PFSK-1 (cell line): ENCODE measurements around the gene PCP2.

Experiments
- FOXP2 ChIP-seq: optimal IDR thresholded peaks from 2 replicates; pipeline ENCODE3; 2011; ENCODE audit warnings: borderline replicate concordance, control low read depth, inconsistent platforms; ENCODE audit not compliant: insufficient read depth; ENCODE audit errors: extremely low read length, extremely low read depth
- POLR2AphosphoS5 ChIP-seq: IDR thresholded peaks from 2 replicates; pipeline ENCODE4 v1.6.1; 2012; ENCODE audit warnings: low read depth, mild to moderate bottlenecking, control low read depth, low read length, moderate library complexity
- SIN3A ChIP-seq: IDR thresholded peaks from 2 replicates; pipeline ENCODE4 v1.6.1; 2012; ENCODE audit warnings: mild to moderate bottlenecking, low read length, moderate library complexity, borderline replicate concordance; ENCODE audit not compliant: insufficient read depth
- TAF1 ChIP-seq: IDR thresholded peaks from 2 replicates; pipeline ENCODE4 v1.6.1; 2012; ENCODE audit warnings: low read length, control low read depth, borderline replicate concordance; ENCODE audit not compliant: insufficient read depth
- TF ChIP-seq, protein P1 (sequence below), 2 experiments: IDR thresholded peaks; 2 replicates each; pipeline versions ENCODE4 v1.6.1 to v1.8.0; 2011 to 2012; ENCODE audit warnings: low read depth in 2 of 2, low read length in 2 of 2, control low read depth in 1 of 2, inconsistent platforms in 1 of 2, mild to moderate bottlenecking in 1 of 2, moderate library complexity in 1 of 2; ENCODE audit not compliant: insufficient read depth in 1 of 2

The PCP2 gene

DNA sequence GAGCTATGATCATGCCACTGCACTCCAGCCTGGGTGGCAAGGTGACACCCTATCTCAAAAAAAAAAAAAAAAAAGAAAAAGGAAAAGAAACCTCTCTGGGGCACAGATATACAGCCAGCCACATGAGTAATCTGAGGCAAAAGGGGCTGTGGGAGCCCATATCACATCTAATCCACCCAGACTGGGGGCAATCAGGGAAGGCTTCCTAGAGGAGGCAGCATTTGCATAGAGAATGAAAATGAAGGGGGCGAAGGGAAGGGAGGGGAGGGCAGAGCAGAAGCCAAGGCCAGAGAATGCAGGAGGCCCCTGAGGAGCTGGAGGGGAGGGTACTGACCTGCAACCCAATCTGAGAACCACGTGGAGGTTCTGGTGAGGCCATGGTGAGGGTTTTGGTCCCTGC is 16.6 kb upstream of the PCP2 start:
- TF ChIP-seq POLR2AphosphoS5 = no peak
- TF ChIP-seq FOXP2 = no peak

DNA sequence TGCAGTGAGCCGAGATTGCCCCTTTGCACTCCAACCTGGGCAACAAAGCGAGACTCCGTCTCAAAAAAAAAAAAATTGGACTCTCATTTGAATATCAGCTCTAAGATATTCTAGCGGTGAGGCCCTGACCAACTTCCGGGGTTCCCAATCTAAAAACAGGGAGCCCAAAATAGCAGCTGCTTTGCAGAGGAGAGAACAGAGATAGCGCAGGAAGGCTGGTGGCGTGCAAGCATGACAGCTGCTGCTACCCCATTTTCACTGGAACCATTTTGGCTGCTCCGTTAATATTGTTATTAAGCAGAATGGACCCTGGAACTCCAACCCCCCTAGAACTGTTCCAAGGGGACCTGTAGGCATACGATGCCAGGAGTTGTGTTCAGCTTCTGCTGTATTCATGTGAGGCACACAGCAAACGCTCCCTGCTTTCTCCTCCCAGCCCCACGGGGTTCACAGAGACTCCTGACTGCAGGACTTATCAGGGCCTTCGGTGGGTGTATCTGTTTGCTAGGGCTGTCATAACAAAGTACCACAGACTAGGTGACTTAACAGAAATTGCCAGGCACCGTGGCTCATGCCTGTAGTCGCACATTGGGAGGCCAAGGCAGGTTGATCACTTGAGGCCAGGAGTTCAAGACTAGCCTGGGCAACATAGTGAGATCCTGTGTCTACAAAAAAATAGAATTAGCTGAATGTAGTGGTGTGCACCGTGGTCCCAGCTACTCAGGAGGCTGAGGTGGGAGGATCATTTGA is 14.9 kb upstream of the PCP2 start:
- TF ChIP-seq POLR2AphosphoS5 (no peak), TAF1 (no peak), SIN3A (no peak), FOXP2 (no peak)
- TF ChIP-seq, protein P1, sequence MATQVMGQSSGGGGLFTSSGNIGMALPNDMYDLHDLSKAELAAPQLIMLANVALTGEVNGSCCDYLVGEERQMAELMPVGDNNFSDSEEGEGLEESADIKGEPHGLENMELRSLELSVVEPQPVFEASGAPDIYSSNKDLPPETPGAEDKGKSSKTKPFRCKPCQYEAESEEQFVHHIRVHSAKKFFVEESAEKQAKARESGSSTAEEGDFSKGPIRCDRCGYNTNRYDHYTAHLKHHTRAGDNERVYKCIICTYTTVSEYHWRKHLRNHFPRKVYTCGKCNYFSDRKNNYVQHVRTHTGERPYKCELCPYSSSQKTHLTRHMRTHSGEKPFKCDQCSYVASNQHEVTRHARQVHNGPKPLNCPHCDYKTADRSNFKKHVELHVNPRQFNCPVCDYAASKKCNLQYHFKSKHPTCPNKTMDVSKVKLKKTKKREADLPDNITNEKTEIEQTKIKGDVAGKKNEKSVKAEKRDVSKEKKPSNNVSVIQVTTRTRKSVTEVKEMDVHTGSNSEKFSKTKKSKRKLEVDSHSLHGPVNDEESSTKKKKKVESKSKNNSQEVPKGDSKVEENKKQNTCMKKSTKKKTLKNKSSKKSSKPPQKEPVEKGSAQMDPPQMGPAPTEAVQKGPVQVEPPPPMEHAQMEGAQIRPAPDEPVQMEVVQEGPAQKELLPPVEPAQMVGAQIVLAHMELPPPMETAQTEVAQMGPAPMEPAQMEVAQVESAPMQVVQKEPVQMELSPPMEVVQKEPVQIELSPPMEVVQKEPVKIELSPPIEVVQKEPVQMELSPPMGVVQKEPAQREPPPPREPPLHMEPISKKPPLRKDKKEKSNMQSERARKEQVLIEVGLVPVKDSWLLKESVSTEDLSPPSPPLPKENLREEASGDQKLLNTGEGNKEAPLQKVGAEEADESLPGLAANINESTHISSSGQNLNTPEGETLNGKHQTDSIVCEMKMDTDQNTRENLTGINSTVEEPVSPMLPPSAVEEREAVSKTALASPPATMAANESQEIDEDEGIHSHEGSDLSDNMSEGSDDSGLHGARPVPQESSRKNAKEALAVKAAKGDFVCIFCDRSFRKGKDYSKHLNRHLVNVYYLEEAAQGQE (IDR thresholded peaks at IDR 0.05; ENCODE audit: insufficient read depth in 1 of 2, low read depth in 2 of 2, low read length in 2 of 2) = no peak

DNA sequence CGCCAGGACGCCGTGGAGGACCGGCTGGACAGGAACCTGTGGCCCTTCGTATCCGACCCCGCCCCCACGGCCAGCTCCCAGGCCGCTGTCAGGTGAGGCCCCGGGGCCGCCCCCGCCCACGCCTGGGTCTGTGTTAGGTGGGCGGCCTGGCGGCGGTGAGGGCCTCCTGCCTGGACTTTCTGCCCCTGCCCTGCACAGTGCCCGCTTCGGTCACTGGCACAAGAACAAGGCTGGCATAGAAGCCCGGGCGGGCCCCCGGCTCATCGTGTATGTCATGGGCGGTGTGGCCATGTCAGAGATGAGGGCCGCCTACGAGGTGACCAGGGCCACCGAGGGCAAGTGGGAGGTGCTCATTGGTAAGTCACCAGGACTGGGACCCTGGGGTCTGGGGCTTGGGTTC is 13.6 kb upstream of the PCP2 start:
- no peak for TF ChIP-seq SIN3A
- TF ChIP-seq TAF1 = no peak
- TF ChIP-seq, protein P1 (IDR thresholded peaks at IDR 0.05; ENCODE audit: insufficient read depth in 1 of 2, low read depth in 2 of 2, low read length in 2 of 2) = no peak
- TF ChIP-seq FOXP2 = no peak
- TF ChIP-seq POLR2AphosphoS5 = no peak

GRCh38 chr19:7646426-7646700 is 12.8 kb upstream of the PCP2 start:
- TF ChIP-seq FOXP2 (no peak), SIN3A (no peak), TAF1 (no peak), POLR2AphosphoS5 (no peak)
- TF ChIP-seq, protein P1 (IDR thresholded peaks at IDR 0.05; ENCODE audit: insufficient read depth in 1 of 2, low read depth in 2 of 2, low read length in 2 of 2) = no peak

DNA sequence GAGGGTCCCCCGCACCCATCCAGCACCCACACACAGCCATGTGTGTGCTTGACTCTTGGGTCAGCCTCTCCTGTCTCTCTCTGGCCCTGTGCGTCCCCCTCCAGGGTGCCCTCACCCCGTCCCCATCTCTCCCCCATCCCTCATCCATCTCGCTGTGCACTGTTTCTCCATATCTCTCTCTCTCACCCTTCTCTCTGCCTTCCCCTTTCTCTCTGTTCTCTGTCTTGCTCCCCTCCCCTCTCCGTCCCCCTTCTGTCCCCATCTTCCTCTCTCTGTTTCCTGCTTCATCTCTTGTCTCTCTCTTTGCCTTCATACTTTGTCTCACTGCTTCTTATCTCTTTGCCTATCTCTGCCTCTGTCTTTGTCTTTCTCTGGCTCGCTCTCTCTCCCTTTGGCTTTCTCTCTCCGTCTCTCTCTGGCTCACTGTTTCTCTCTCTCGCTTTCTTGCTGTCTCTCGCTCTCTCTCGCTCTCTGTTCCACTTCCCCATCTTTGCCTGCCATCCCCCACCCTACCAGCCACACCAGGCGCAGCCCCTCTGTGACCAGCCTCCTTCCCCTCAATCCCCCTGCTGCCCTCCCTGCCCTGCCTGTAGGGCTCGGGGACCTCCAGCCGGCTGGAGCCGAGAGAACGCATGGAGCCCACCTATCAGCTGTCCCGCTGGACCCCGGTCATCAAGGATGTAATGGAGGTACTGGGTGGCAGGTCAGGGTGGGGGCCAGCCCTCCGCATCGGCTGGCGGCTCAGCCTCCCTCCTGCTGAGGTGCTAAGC is 12.3 kb upstream of the PCP2 start:
- TF ChIP-seq TAF1 (no peak), POLR2AphosphoS5 (no peak), SIN3A (no peak), FOXP2 (no peak)
- TF ChIP-seq, protein P1 (IDR thresholded peaks at IDR 0.05; ENCODE audit: insufficient read depth in 1 of 2, low read depth in 2 of 2, low read length in 2 of 2) = no peak
